Neural cell (in vitro differentiated cells): ENCODE data around the gene PLEKHG3.

Experiments
- EP300 ChIP-seq: fragments of 450-650 bp; conservative IDR thresholded peaks from 2 replicates; pipeline ENCODE4 v1.6.1; 2014; ENCODE audit warnings: antibody characterized with exemption, mild to moderate bottlenecking, moderate library complexity; ENCODE audit not compliant: poor library complexity, severe bottlenecking
- EZH2 ChIP-seq: fragments of 200-600, 300-800 bp; shearing (Covaris generic), sonication (generic); IDR thresholded peaks from 2 replicates; pipeline ENCODE4 v1.6.1; 2014; ENCODE audit warnings: antibody characterized with exemption, low read length, borderline replicate concordance, mild to moderate bottlenecking; ENCODE audit not compliant: insufficient read depth, poor library complexity, severe bottlenecking
- MXI1 ChIP-seq: fragments of 450-650 bp; conservative IDR thresholded peaks from 2 replicates; pipeline ENCODE4 v1.6.1; 2014; ENCODE audit warnings: antibody characterized with exemption, mild to moderate bottlenecking; ENCODE audit not compliant: poor library complexity, severe bottlenecking
- POLR2AphosphoS5 ChIP-seq: IDR thresholded peaks from 2 replicates; pipeline ENCODE4 v1.6.1; 2012
- RAD21 ChIP-seq: fragments of 450-650 bp; conservative IDR thresholded peaks from 2 replicates; pipeline ENCODE4 v1.6.1; 2014; ENCODE audit warnings: antibody characterized with exemption, mild to moderate bottlenecking, moderate library complexity
- REST ChIP-seq: IDR thresholded peaks from 2 replicates; pipeline ENCODE4 v1.6.1; 2012; ENCODE audit warnings: borderline replicate concordance
- SMC3 ChIP-seq: fragments of 450-650 bp; conservative IDR thresholded peaks from 2 replicates; pipeline ENCODE4 v1.6.1; 2014; ENCODE audit warnings: antibody characterized with exemption, mild to moderate bottlenecking, moderate library complexity; ENCODE audit not compliant: poor library complexity
- TF ChIP-seq, protein P1 (sequence below): fragments of 450-650 bp; IDR thresholded peaks from 2 replicates; pipeline ENCODE4 v1.5.1; 2014; ENCODE audit warnings: antibody characterized with exemption, mild to moderate bottlenecking, moderate library complexity; ENCODE audit not compliant: poor library complexity, severe bottlenecking

- TF ChIP-seq EZH2 (no peak), EP300 (no peak), POLR2AphosphoS5 (no peak), MXI1 (no peak), SMC3 (no peak), RAD21 (no peak), REST (no peak)
- TF ChIP-seq, protein P1, sequence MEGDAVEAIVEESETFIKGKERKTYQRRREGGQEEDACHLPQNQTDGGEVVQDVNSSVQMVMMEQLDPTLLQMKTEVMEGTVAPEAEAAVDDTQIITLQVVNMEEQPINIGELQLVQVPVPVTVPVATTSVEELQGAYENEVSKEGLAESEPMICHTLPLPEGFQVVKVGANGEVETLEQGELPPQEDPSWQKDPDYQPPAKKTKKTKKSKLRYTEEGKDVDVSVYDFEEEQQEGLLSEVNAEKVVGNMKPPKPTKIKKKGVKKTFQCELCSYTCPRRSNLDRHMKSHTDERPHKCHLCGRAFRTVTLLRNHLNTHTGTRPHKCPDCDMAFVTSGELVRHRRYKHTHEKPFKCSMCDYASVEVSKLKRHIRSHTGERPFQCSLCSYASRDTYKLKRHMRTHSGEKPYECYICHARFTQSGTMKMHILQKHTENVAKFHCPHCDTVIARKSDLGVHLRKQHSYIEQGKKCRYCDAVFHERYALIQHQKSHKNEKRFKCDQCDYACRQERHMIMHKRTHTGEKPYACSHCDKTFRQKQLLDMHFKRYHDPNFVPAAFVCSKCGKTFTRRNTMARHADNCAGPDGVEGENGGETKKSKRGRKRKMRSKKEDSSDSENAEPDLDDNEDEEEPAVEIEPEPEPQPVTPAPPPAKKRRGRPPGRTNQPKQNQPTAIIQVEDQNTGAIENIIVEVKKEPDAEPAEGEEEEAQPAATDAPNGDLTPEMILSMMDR = no peak
These were observed 44.3 kb downstream of the PLEKHG3 start for GRCh38 chr14:64748521-64748920.
